GM12878 (cell line): ENCODE results near the gene PKHD1. TPM values are rescaled to one million over a fixed set of nuclear protein-coding genes. Genes with fewer than 3 reads are reported as not detected.

ENCODE experiments used
- ATAC-seq: fragments of 200-7000 bp; cut with Tn5 transposase; 3 replicates; pipeline ENCODE4 v1.9.1; 2020; ENCODE audit warnings: mild to moderate bottlenecking, moderate library complexity
- BruUV-seq: library from RNA; stranded (reverse); fragments of 400-500 nt; replicated peaks from 2 replicates; lab custom pipeline; 2021; lab: Mats Ljungman, UMichigan
- CTCF ChIA-PET: fragments of 300-600 bp; sonication (Branson Sonifier 250); formaldehyde crosslinking; extraction: SDS; loops from one replicate; lab custom pipeline; 2021; ENCODE audit warnings: inconsistent platforms; lab: Yijun Ruan, JAX
- POLR2A ChIA-PET: fragments of 350-600 bp; formaldehyde crosslinking; extraction: SDS; loops from one replicate; lab custom pipeline; 2021; ENCODE audit warnings: inconsistent platforms; lab: Charles Lee
- RAD21 ChIA-PET: fragments of 300-600 bp; sonication (Branson Sonifier 250); formaldehyde crosslinking; loops from one replicate; lab custom pipeline; 2023; ENCODE audit warnings: antibody characterized with exemption; ENCODE audit not compliant: unreplicated experiment; lab: Charles Lee
- SMC1A ChIA-PET: fragments of 300-600 bp; sonication (Branson Sonifier 250); formaldehyde crosslinking; loops from one replicate; lab custom pipeline; 2023; ENCODE audit not compliant: unreplicated experiment, uncharacterized antibody; lab: Charles Lee
- DNase-seq: peaks from one replicate; pipeline ENCODE4 v3.0.0-alpha.2; 2011; ENCODE audit warnings: low read depth, low spot score
- FAIRE-seq: peaks from 3 replicates; lab custom pipeline; 2011; peaks lifted over from hg19 to GRCh38; lab: Jason Lieb, UNC
- H2AFZ ChIP-seq: 2 replicates; pipeline ENCODE4 v1.6.0; 2011; ENCODE audit warnings: low read depth, low read length, control low read depth; ENCODE audit not compliant: control insufficient read depth
- H3K27ac ChIP-seq: 2 replicates; pipeline ENCODE4 v1.5.1; 2011; ENCODE audit warnings: control low read depth; ENCODE audit not compliant: control insufficient read depth, insufficient read depth
- H3K27me3 ChIP-seq, 2 experiments: replicated peaks in 1 of 2; 2 replicates each; pipeline versions ENCODE4 v1.6.0 to v1.6.1; 2011; ENCODE audit warnings: low read length in 1 of 2; ENCODE audit not compliant: control insufficient read depth in 2 of 2, insufficient read depth in 2 of 2
- H3K36me3 ChIP-seq, 2 experiments: 2 replicates each; pipeline ENCODE4 v1.5.1; 2011; ENCODE audit warnings: low read length in 1 of 2; ENCODE audit not compliant: control insufficient read depth in 2 of 2, insufficient read depth in 2 of 2
- H3K4me1 ChIP-seq: 2 replicates; pipeline ENCODE4 v1.6.1; 2011; ENCODE audit warnings: mild to moderate bottlenecking, low read length, moderate library complexity, mixed read lengths; ENCODE audit not compliant: control insufficient read depth, insufficient read depth
- H3K4me2 ChIP-seq: 2 replicates; pipeline ENCODE4 v1.6.0; 2011; ENCODE audit warnings: control low read depth; ENCODE audit not compliant: control insufficient read depth, insufficient read depth
- H3K4me3 ChIP-seq: fragments of 200-600 bp; sonication (generic); 2 replicates; pipeline ENCODE4 v1.5.1; 2016
- H3K79me2 ChIP-seq: 2 replicates; pipeline ENCODE4 v1.6.0; 2011; ENCODE audit warnings: low read length; ENCODE audit not compliant: control insufficient read depth, insufficient read depth
- H3K9ac ChIP-seq: 2 replicates; pipeline ENCODE4 v1.8.0; 2011; ENCODE audit warnings: low read length, control low read depth, mixed read lengths; ENCODE audit not compliant: control insufficient read depth, insufficient read depth
- H3K9me3 ChIP-seq: replicated peaks from 3 replicates; pipeline ENCODE4 v1.5.1; 2011; ENCODE audit warnings: mild to moderate bottlenecking, low read length; ENCODE audit not compliant: control insufficient read depth, insufficient read depth
- H4K20me1 ChIP-seq: 2 replicates; pipeline ENCODE4 v1.6.0; 2011; ENCODE audit not compliant: control insufficient read depth, insufficient read depth
- BCL11A ChIP-seq: IDR thresholded peaks from 2 replicates; pipeline ENCODE4 v1.6.1; 2011; ENCODE audit warnings: low read depth, low read length
- CBFB ChIP-seq: IDR thresholded peaks from 2 replicates; pipeline ENCODE4 v1.6.1; 2016; ENCODE audit warnings: antibody characterized with exemption, low read depth
- CEBPB ChIP-seq, 2 experiments: fragments of 150-350 bp in 1 of 2; IDR thresholded peaks; 2 replicates each; pipeline ENCODE4 v1.6.1; 2012 to 2014; ENCODE audit warnings: low read depth in 2 of 2, low read length in 2 of 2, borderline replicate concordance in 1 of 2, inconsistent platforms in 1 of 2
- CHD1 ChIP-seq: IDR thresholded peaks from 2 replicates; pipeline ENCODE4 v1.6.1; 2012; ENCODE audit warnings: low read depth, low read length, improper control_type of control experiment
- CHD4 ChIP-seq: fragments of 200-600 bp; sonication (generic); IDR thresholded peaks from 2 replicates; pipeline ENCODE4 v1.6.1; 2016; ENCODE audit warnings: mild to moderate bottlenecking
- CREB1 ChIP-seq: IDR thresholded peaks from 2 replicates; pipeline ENCODE4 v1.6.1; 2012; ENCODE audit warnings: low read depth, mild to moderate bottlenecking, inconsistent platforms
- EED ChIP-seq: sonication (generic); IDR thresholded peaks from 2 replicates; pipeline ENCODE4 v1.6.1; 2016; ENCODE audit warnings: antibody characterized with exemption, low read depth
- ETV6 ChIP-seq, 2 experiments: fragments of 450-650 bp in 1 of 2; IDR thresholded peaks in 1 of 2; conservative IDR thresholded peaks in 1 of 2; 2 replicates each; pipeline ENCODE4 v1.6.1; 2014; ENCODE audit warnings: antibody characterized with exemption in 1 of 2, borderline replicate concordance in 1 of 2, low read depth in 1 of 2, mild to moderate bottlenecking in 1 of 2, moderate library complexity in 1 of 2
- EZH2 ChIP-seq: IDR thresholded peaks from 2 replicates; pipeline ENCODE4 v1.6.1; 2012; ENCODE audit warnings: low read depth, mild to moderate bottlenecking, control low read depth, inconsistent platforms, low read length, borderline replicate concordance; ENCODE audit not compliant: control insufficient read depth
- HDAC2 ChIP-seq: fragments of 200-600 bp; sonication (generic); IDR thresholded peaks from 2 replicates; pipeline ENCODE4 v1.6.1; 2017
- MEF2A ChIP-seq: IDR thresholded peaks from 2 replicates; pipeline ENCODE4 v1.6.1; 2011; ENCODE audit warnings: low read depth, mild to moderate bottlenecking, low read length, moderate library complexity; ENCODE audit not compliant: insufficient read depth
- NFXL1 ChIP-seq: fragments of 450-650 bp; IDR thresholded peaks from 2 replicates; pipeline ENCODE4 v1.6.1; 2017; ENCODE audit warnings: antibody characterized with exemption, mild to moderate bottlenecking, borderline replicate concordance
- NFYB ChIP-seq: IDR thresholded peaks from 2 replicates; pipeline ENCODE4 v1.6.1; 2011; ENCODE audit warnings: low read depth, mild to moderate bottlenecking, low read length, improper control_type of control experiment, moderate library complexity; ENCODE audit not compliant: insufficient read depth
- SREBF1 ChIP-seq: IDR thresholded peaks from 2 replicates; pipeline ENCODE4 v1.6.1; 2012; ENCODE audit warnings: mild to moderate bottlenecking, low read length
- ZZZ3 ChIP-seq: IDR thresholded peaks from 2 replicates; pipeline ENCODE4 v1.6.1; 2011; ENCODE audit warnings: low read depth; ENCODE audit not compliant: control insufficient read depth, insufficient read length
- WGBS: methylation state at CpG from one replicate; pipeline ENCODE4 v1.1.6; 2016; ENCODE audit warnings: low lambda C conversion rate; ENCODE audit not compliant: insufficient replicate concordance, insufficient coverage; ENCODE audit errors: missing lambda C conversion rate; 5-methylcytosine and 5-hydroxymethylcytosine counted together
- in situ Hi-C: fragments of 300-500 bp; cut with MboI; formaldehyde crosslinking; loops from 9 replicates; pipeline ENCODE4 v1.14.3; 2018; ENCODE audit warnings: mixed read lengths
- intact Hi-C: fragments of 100-400 bp; cut with micrococcal nuclease; formaldehyde crosslinking; loops from one replicate; pipeline ENCODE4 v1.14.2; 2022; ENCODE audit not compliant: unreplicated experiment
- polyA plus RNA-seq, 11 experiments: library from polyadenylated mRNA; depleted of rRNA in 4 of 11; unstranded in 6 of 11; stranded (reverse) in 5 of 11; fragments of >200 nt; fragmentation: Nextera tagmentation in 4 of 11; fragmentation: Illumina TruSeq in 1 of 11; extraction: Ambion mirVana in 4 of 11; extraction: Trizol in 1 of 11; gene quantifications; 1 replicate in 1 of 11; 2 replicates in 10 of 11; pipeline versions ENCODE4 v1.2.1 to v1.2.3, GENCODE V29; 2011 to 2016; ENCODE audit warnings: inconsistent platforms in 2 of 11, missing spikeins in 2 of 11, low read depth in 1 of 11
- total RNA-seq, 4 experiments: library from RNA; depleted of rRNA in 3 of 4; stranded (reverse); fragments of >200 nt in 3 of 4; fragmentation: Illumina TruSeq in 1 of 4; extraction: Trizol in 1 of 4; gene quantifications; 2 replicates each; pipeline versions ENCODE4 v1.2.1 to v1.2.3, GENCODE V29; 2013 to 2021
- TF ChIP-seq, protein P1 (sequence below): fragments of 450-650 bp; formaldehyde crosslinking; IDR thresholded peaks from 2 replicates; pipeline ENCODE4 v1.4.0; 2020; ENCODE audit warnings: mild to moderate bottlenecking, moderate library complexity

Gene PKHD1
- total and polyA plus RNA-seq, 10 of the 15 experiments (the other 5 are each of a cell fraction or from before 2014, with no cell fraction given): under 0.01 to 0.90 (median 0.02) TPM; not detected in 1

GRCh38 chr6:51600514-51600913, 486.9 kb downstream of the PKHD1 start:
- Histone ChIP-seq H3K4me2 (no peak overlapping the region), H3K36me3 (no peaks in the 10 kb centered on the region), H4K20me1 (no peaks in the 10 kb centered on the region), H3K27me3 (no peaks in the 10 kb centered on the region), H3K27ac (no peak overlapping the region), H3K9ac (no peak overlapping the region), H3K4me3 (no peak overlapping the region), H3K9me3 (no peaks in the 10 kb centered on the region), H3K79me2 (no peaks in the 10 kb centered on the region), H2AFZ (no peak overlapping the region), H3K4me1 (no peaks in the 10 kb centered on the region)
- ATAC-seq (no peak), FAIRE-seq (no peak), DNase-seq (no peak)
- RAD21 ChIA-PET: no interaction called here
- CTCF ChIA-PET: no interaction called here
- SMC1A ChIA-PET: interaction anchor here (1.3 kb wide), 1 partner anchor 31 kb away, joined by 3 read pairs; no protein-coding TSS in a partner anchor
- POLR2A ChIA-PET: no interaction called here
- intact Hi-C loops (no loop called here), in situ Hi-C loops (no loop called here)
- WGBS: 11% methylated on average over 2 of the region's 2 CpGs
- no TSS peak for BruUV-seq
- TF ChIP-seq NFXL1: no peak
- TF ChIP-seq ZZZ3: no peak
- no peak for TF ChIP-seq CHD1
- TF ChIP-seq EED: no peak
- no peak for TF ChIP-seq CHD4
- no peak for TF ChIP-seq CBFB
- no peak for TF ChIP-seq ETV6 (conservative IDR thresholded peaks at IDR 0.05 in 1 of 2, IDR thresholded peaks at IDR 0.05 in 1 of 2; ENCODE audit: borderline replicate concordance in 1 of 2, low read depth in 1 of 2)
- no peak for TF ChIP-seq MEF2A
- no peak for TF ChIP-seq NFYB

DNA sequence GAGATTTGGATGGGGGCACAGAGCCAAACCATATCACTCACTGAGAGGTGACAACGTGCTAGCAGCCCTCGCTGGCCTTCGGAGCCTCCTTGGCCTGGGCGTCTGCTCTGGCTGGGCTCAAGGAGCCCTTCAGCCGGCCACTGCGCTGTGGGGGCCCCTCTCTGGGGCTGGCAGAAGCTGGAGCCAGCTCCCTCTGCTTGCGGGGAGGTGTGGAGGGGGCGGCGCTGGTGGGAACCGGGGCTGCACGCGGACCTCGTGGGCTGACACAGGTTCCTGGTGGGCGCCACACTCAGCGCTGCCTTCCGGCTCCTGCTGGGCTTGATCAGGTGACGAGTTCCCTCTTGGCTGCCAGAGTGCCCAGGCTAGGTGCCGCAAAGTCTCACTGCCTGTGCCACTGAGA, 489.2 kb downstream of the PKHD1 start:
- Histone ChIP-seq H3K79me2 (no peaks in the 10 kb centered on the region), H3K4me1 (no peaks in the 10 kb centered on the region), H2AFZ (no peak overlapping the region), H3K9me3 (no peaks in the 10 kb centered on the region), H3K27ac (no peak overlapping the region), H3K36me3 (no peaks in the 10 kb centered on the region), H4K20me1 (no peaks in the 10 kb centered on the region), H3K4me3 (no peak overlapping the region), H3K4me2 (no peak overlapping the region), H3K9ac (no peak overlapping the region), H3K27me3 (no peaks in the 10 kb centered on the region)
- BruUV-seq: no TSS peak
- DNase-seq (no peak), ATAC-seq (no peak), FAIRE-seq (no peak)
- SMC1A ChIA-PET: interaction anchor here (3.4 kb wide), 1 partner anchor 10 kb away, joined by 10 read pairs; no protein-coding TSS in a partner anchor
- in situ Hi-C loops (no loop called here), intact Hi-C loops (no loop called here)
- RAD21 ChIA-PET: no interaction called here
- 71% methylated on average over 17 of the region's 18 CpGs for WGBS
- CTCF ChIA-PET: no interaction called here
- POLR2A ChIA-PET: no interaction called here
- TF ChIP-seq EZH2 (no peak), HDAC2 (no peak), CREB1 (no peak), SREBF1 (no peak), CEBPB (IDR thresholded peaks at IDR 0.05; ENCODE audit: borderline replicate concordance in 1 of 2, low read depth in 2 of 2, low read length in 2 of 2) (no peak), BCL11A (no peak)
- TF ChIP-seq, protein P1, sequence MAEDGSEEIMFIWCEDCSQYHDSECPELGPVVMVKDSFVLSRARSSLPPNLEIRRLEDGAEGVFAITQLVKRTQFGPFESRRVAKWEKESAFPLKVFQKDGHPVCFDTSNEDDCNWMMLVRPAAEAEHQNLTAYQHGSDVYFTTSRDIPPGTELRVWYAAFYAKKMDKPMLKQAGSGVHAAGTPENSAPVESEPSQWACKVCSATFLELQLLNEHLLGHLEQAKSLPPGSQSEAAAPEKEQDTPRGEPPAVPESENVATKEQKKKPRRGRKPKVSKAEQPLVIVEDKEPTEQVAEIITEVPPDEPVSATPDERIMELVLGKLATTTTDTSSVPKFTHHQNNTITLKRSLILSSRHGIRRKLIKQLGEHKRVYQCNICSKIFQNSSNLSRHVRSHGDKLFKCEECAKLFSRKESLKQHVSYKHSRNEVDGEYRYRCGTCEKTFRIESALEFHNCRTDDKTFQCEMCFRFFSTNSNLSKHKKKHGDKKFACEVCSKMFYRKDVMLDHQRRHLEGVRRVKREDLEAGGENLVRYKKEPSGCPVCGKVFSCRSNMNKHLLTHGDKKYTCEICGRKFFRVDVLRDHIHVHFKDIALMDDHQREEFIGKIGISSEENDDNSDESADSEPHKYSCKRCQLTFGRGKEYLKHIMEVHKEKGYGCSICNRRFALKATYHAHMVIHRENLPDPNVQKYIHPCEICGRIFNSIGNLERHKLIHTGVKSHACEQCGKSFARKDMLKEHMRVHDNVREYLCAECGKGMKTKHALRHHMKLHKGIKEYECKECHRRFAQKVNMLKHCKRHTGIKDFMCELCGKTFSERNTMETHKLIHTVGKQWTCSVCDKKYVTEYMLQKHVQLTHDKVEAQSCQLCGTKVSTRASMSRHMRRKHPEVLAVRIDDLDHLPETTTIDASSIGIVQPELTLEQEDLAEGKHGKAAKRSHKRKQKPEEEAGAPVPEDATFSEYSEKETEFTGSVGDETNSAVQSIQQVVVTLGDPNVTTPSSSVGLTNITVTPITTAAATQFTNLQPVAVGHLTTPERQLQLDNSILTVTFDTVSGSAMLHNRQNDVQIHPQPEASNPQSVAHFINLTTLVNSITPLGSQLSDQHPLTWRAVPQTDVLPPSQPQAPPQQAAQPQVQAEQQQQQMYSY (CRISPR knock-in tag): no peak
